VCaP (cell line): Measurements from ENCODE around the gene GCH1.
A peak's percentile ranks its signal among the peaks of the same experiment; 100 is the strongest.

Source experiments
- H3K27ac ChIP-seq: fragments of 450-650 bp; 2 replicates; pipeline ENCODE4 v1.5.1; 2017
- TF ChIP-seq, protein P1 (sequence below): fragments of 450-650 bp; conservative IDR thresholded peaks from 2 replicates; pipeline ENCODE4 v1.5.1; 2017; ENCODE audit warnings: mild to moderate bottlenecking, moderate library complexity

The GCH1 gene

DNA sequence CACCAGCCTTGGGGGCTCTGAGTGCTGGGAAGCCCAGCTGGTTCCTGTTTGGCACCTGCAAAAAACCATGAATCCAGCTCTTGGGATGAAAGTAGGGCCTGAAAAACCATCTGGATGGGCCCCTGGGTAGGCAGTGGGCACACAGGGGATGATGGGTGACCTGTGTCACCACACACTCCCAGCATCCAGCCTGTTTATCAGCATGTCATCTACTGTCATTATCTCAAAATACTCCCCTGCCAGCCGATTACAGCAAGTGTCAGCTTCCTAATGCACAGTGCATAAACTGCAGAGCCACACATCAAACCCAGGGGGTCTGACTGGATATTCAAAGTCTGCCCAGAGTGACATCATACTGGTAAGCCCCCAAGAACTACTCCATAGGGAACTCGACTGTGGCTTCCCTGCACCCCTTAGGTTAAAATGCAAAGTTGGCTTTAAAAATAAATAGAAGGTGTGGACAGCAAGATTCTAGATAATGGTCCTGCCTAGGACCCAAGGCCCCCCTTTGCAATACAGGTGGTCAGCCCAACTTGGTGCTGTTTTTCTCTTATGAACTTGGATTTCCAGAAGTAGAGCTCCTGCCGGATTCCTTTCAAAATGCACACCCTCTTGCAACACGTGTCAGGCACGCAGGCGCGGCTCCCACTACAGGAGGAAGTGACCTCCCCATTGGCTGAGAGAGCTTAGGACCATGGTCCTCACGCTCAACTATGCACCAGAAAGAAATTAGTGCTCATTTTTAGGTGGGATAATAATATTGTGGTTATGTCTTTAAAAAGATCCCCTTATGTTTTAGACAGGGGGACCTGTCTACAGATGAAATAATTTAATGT is 94.1 kb downstream of the GCH1 start:
- H3K27ac ChIP-seq: no peak overlapping the region
- TF ChIP-seq, protein P1, sequence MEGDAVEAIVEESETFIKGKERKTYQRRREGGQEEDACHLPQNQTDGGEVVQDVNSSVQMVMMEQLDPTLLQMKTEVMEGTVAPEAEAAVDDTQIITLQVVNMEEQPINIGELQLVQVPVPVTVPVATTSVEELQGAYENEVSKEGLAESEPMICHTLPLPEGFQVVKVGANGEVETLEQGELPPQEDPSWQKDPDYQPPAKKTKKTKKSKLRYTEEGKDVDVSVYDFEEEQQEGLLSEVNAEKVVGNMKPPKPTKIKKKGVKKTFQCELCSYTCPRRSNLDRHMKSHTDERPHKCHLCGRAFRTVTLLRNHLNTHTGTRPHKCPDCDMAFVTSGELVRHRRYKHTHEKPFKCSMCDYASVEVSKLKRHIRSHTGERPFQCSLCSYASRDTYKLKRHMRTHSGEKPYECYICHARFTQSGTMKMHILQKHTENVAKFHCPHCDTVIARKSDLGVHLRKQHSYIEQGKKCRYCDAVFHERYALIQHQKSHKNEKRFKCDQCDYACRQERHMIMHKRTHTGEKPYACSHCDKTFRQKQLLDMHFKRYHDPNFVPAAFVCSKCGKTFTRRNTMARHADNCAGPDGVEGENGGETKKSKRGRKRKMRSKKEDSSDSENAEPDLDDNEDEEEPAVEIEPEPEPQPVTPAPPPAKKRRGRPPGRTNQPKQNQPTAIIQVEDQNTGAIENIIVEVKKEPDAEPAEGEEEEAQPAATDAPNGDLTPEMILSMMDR: no peak

DNA sequence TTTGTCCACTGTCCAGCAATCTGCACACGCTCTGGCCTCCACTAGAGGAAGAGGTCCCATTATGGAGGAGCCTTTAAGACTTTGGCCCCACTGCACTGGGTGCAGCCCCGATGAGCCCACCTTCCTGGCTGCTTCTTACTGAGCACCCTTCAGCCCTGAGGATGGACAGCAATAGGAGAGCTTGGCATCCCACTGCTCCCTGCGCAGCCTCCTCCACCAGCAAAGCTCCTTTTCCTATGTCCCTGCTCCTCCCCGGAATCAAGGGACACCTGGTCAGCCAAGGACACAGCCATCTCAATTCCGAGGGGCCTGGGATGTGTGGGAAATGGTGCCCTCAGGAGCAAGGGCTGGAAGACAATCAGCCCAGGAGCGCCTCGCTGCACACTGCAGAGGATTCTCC is 94.7 kb downstream of the GCH1 start:
- no peak overlapping the region for H3K27ac ChIP-seq
- TF ChIP-seq, protein P1: no peak

DNA sequence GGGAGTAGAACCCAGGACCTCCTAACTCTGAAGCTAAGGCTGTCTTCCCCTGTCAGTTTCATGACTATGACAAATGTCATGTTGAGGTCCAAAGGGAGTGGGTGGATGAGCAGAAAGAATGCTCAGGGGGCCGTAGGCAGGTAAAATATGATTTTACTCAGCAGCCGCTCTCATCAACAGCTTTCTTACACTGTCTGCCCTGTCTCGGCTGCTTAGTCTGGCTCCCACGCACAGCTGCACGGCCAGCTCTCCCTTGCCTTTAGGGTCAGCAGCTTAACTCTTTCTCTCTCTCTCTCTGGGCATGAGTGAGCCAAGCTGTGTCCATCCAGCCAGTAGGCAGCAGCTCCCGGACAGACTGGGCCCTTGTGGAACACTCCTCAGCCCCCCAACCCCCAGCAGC is 95.2 kb downstream of the GCH1 start:
- TF ChIP-seq, protein P1: no peak
- no peak overlapping the region for H3K27ac ChIP-seq

DNA sequence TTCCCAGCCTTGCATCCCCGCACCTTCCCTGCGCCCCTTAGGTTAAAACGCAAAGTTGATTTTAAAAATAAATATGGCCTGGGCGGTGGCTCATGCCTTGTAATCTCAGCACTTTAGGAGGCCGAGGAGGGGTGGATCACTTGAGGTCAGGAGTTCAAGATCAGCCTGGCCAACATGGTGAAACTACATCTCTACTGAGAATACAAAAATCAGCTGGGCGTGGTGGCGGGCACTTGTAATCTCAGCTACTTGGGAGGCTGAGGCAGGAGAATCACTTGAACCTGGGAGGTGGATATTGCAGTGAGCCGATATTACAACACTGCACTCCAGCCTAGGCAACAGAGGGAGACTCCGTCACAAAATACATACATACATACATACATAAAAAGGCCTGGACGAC is 96.0 kb downstream of the GCH1 start:
- TF ChIP-seq, protein P1: no peak
- no peak overlapping the region; the same call in 1 of the 2 replicates for H3K27ac ChIP-seq

DNA sequence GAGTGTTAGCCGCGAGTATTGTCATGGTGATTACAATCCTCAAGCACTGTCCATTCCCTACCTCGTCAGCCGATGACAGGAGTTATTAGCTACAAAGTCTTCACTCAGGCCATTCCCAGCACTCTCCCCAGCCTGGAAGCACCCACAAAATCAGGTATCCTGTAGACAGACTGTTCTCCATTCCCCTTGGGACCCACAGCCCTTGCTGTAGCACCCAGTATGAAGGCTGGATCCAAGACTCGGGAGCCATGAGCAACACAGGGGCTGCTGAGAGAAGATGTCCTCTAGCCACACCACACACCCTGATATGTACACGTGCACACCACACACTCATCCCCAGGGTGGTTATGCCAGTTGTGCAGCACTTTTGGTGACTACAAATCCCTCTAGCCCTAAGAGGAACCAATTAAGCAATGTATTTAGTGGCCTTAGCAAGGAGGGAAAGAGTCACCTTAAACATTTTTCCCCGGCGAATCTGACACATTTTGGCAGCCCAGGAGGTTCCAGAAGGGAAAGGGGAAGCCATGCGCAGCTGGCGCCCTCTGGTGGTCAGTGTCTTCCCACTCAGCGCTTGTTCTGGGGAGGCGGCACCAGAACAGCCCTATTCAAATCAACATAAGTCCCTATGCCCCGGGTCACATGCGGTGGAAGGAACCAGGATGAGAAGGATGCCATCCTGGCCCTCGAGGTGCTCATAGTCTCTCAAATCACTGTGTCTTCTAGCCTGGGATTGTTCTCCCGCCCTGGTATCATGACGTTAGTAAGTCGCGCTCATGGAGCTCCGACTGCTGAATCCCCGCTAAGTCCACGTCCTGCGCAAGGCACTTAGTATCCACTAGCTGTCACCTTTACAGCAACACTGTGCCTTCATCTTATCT is 96.9 kb downstream of the GCH1 start:
- peak overlapping the region; percentile 21; the same call in 1 of the 2 replicates for H3K27ac ChIP-seq
- TF ChIP-seq, protein P1: peak; percentile 96

DNA sequence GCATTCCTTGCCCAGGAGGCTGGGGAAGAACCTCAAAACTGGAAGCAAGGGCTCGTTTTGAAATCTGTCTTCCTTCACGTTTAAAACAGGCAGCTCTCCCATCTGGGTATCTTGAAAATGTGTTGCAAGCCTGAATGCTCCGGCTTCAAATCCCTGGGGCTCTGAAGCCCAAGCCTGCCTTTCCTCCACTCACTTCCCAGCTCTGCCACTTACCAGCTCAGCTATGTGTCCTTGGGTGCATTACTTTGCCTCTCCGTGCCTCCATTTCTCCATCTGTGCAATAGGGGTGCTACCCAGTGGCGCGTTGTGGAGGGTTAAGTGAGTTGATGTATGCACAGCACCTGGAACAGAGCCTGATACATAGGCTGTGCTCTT is 97.6 kb downstream of the GCH1 start:
- H3K27ac ChIP-seq: no peak overlapping the region
- TF ChIP-seq, protein P1: no peak

DNA sequence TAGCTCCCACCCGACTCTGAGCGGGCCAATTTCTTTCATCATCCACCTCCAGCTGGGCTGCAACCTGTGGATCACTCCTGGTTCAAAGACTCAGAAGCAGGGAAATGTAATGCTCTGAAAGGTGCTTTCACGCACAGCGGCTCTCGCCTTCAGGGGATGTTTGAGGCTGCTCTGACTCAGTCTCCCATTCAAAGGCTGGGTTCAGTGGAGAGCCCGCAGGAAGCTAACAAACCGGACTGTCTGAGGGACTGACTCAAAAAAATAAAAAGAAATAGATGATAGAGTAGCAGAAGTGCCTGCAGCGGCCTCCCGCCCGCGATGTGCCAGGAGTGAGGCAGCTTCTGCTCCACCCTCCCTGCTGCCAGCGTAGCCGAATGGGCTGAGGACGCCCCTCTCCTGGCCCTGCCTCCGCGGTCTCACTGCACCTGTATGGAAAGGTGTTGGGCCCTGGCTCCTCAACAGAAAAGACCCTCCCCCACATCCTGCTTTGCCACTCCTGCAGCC is 98.0 kb downstream of the GCH1 start:
- H3K27ac ChIP-seq: no peak overlapping the region
- TF ChIP-seq, protein P1: no peak
